ENCODE measurements around the gene KLRF1.

GRCh38 chr12:9794484-9795093 lies 32.7 kb upstream of the KLRF1 start:
- TF ChIP-seq CTCF (IDR thresholded peaks at IDR 0.05; ENCODE audit: low read length) (no peak), EZH2 (optimal IDR thresholded peaks at IDR 0.05; ENCODE audit: low read depth, low read length) (no peak)
